HepG2 (cell line): ENCODE measurements around the gene MST1R. TPM values are rescaled to one million over a fixed set of nuclear protein-coding genes. Genes with fewer than 3 reads are reported as not detected.

Source experiments
- FOXJ3 ChIP-seq: sonication (generic); formaldehyde crosslinking; IDR thresholded peaks from 2 replicates; pipeline ENCODE4 v1.4.0; 2020; ENCODE audit warnings: missing genetic modification reagents, mild to moderate bottlenecking, borderline replicate concordance
- HIVEP1 ChIP-seq: sonication (generic); formaldehyde crosslinking; IDR thresholded peaks from 2 replicates; pipeline ENCODE4 v1.4.0; 2020; ENCODE audit warnings: mild to moderate bottlenecking, missing genetic modification reagents
- HNF4A ChIP-seq: sonication (generic); formaldehyde crosslinking; IDR thresholded peaks from 2 replicates; pipeline ENCODE4 v1.4.0; 2020; ENCODE audit warnings: missing genetic modification reagents
- KLF11 ChIP-seq: IDR thresholded peaks from 2 replicates; pipeline ENCODE4 v1.6.1; 2016; ENCODE audit warnings: missing compliant biosample characterization
- NFE2 ChIP-seq: sonication (generic); formaldehyde crosslinking; IDR thresholded peaks from 2 replicates; pipeline ENCODE4 v1.4.0; 2020; ENCODE audit warnings: missing genetic modification reagents
- POLR2AphosphoS2 ChIP-seq: IDR thresholded peaks from 2 replicates; pipeline ENCODE4 v1.6.1; 2011; ENCODE audit warnings: low read depth, low read length, improper control_type of control experiment
- RAD21 ChIP-seq: fragments of 450-650 bp; formaldehyde crosslinking; IDR thresholded peaks from 2 replicates; pipeline ENCODE4 v1.5.0; 2020; ENCODE audit warnings: mild to moderate bottlenecking
- RBAK ChIP-seq: sonication (generic); formaldehyde crosslinking; IDR thresholded peaks from 2 replicates; pipeline ENCODE4 v1.5.1; 2020; ENCODE audit warnings: mild to moderate bottlenecking, missing genetic modification reagents
- RBFOX2 ChIP-seq: fragments of 200-400 bp; formaldehyde crosslinking; IDR thresholded peaks from 2 replicates; pipeline ENCODE4 v1.6.1; 2017; ENCODE audit warnings: low read depth, mild to moderate bottlenecking, low read length
- SRF ChIP-seq: IDR thresholded peaks from 2 replicates; pipeline ENCODE4 v1.6.1; 2011; ENCODE audit warnings: mild to moderate bottlenecking, low read depth, low read length, moderate library complexity
- STAT5B ChIP-seq: sonication (generic); formaldehyde crosslinking; IDR thresholded peaks from 2 replicates; pipeline ENCODE4 v1.4.0; 2020; ENCODE audit warnings: missing genetic modification reagents
- ZBTB42 ChIP-seq: sonication (generic); formaldehyde crosslinking; IDR thresholded peaks from 2 replicates; pipeline ENCODE4 v1.5.0; 2020; ENCODE audit warnings: mild to moderate bottlenecking, missing genetic modification reagents
- ZNF468 ChIP-seq: sonication (generic); formaldehyde crosslinking; IDR thresholded peaks from 2 replicates; pipeline ENCODE4 v1.8.0; 2022; ENCODE audit warnings: mild to moderate bottlenecking, moderate library complexity, missing genetic modification reagents
- ZNF629 ChIP-seq: sonication (generic); formaldehyde crosslinking; conservative IDR thresholded peaks from 2 replicates; pipeline ENCODE4 v1.5.0; 2020; ENCODE audit warnings: missing genetic modification reagents
- ZNF652 ChIP-seq: IDR thresholded peaks from 2 replicates; pipeline ENCODE4 v1.6.1; 2016; ENCODE audit warnings: low read depth, borderline replicate concordance
- polyA plus RNA-seq, 8 experiments: library from polyadenylated mRNA; depleted of rRNA in 3 of 8; stranded (reverse) in 7 of 8; unstranded in 1 of 8; fragments of >200 nt; fragmentation: Illumina TruSeq in 4 of 8; extraction: Trizol in 4 of 8; gene quantifications; 2 replicates each; pipeline versions ENCODE4 v1.2.1 to v1.2.3, GENCODE V29; 2011 to 2016; ENCODE audit warnings: low read depth in 4 of 8, missing spikeins in 1 of 8, mixed read lengths in 1 of 8; ENCODE audit not compliant: insufficient read depth in 1 of 8
- total RNA-seq, 5 experiments: library from RNA; depleted of rRNA; stranded (reverse); fragments of >200 nt; fragmentation: Illumina TruSeq; extraction: Trizol; gene quantifications; 2 replicates each; pipeline ENCODE4 v1.2.3, GENCODE V29; 2016; ENCODE audit warnings: low read depth in 1 of 5
- TF ChIP-seq, protein P1 (sequence below): sonication (generic); formaldehyde crosslinking; IDR thresholded peaks from 2 replicates; pipeline ENCODE4 v1.4.0; 2020; ENCODE audit warnings: missing genetic modification reagents, mild to moderate bottlenecking, borderline replicate concordance
- TF ChIP-seq, protein P2 (sequence below): sonication (generic); formaldehyde crosslinking; conservative IDR thresholded peaks from 2 replicates; pipeline ENCODE4 v1.4.0; 2020; ENCODE audit warnings: mild to moderate bottlenecking, missing genetic modification reagents, moderate library complexity
- TF ChIP-seq, protein P3 (sequence below): sonication (generic); formaldehyde crosslinking; IDR thresholded peaks from 2 replicates; pipeline ENCODE4 v1.4.0; 2020; ENCODE audit warnings: missing genetic modification reagents

Gene MST1R
- total and polyA plus RNA-seq, 2 of the 13 experiments (the other 11 are each of a cell fraction or from before 2014, with no cell fraction given): 0.11 to 0.77 TPM

DNA sequence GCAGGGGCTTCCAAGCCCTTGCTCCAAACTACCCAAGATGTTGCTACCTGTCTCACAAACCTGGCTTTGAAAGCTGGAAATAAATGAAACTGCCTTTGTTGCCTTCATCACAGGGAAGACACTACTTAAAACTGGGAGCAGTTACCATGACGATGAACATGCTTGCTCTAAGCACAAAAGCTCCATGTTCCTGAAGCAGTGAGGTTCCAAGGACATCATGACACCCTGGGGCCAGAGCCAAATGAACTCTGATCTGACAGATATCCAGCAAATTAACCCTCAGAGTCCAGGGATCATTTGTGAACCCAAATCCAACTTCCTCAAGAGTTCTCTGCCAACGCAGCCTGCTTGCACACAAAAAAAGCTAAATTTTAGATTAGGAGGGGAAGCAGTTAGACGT lies 58.0 kb downstream of the MST1R start (continued):
- TF ChIP-seq HNF4A (CRISPR knock-in tag) (peak; percentile 87), FOXJ3 (CRISPR knock-in tag) (no peak), RBAK (CRISPR knock-in tag) (no peak), RAD21 (no peak), STAT5B (CRISPR knock-in tag) (no peak), ZNF468 (no peak), SRF (no peak), KLF11 (no peak), ZNF652 (CRISPR knock-in tag) (peak; percentile 91), NFE2 (CRISPR knock-in tag) (no peak), ZNF629 (CRISPR knock-in tag) (no peak), HIVEP1 (no peak), RBFOX2 (no peak), POLR2AphosphoS2 (no peak), ZBTB42 (CRISPR knock-in tag) (no peak)
- TF ChIP-seq, protein P1, sequence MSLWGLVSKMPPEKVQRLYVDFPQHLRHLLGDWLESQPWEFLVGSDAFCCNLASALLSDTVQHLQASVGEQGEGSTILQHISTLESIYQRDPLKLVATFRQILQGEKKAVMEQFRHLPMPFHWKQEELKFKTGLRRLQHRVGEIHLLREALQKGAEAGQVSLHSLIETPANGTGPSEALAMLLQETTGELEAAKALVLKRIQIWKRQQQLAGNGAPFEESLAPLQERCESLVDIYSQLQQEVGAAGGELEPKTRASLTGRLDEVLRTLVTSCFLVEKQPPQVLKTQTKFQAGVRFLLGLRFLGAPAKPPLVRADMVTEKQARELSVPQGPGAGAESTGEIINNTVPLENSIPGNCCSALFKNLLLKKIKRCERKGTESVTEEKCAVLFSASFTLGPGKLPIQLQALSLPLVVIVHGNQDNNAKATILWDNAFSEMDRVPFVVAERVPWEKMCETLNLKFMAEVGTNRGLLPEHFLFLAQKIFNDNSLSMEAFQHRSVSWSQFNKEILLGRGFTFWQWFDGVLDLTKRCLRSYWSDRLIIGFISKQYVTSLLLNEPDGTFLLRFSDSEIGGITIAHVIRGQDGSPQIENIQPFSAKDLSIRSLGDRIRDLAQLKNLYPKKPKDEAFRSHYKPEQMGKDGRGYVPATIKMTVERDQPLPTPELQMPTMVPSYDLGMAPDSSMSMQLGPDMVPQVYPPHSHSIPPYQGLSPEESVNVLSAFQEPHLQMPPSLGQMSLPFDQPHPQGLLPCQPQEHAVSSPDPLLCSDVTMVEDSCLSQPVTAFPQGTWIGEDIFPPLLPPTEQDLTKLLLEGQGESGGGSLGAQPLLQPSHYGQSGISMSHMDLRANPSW: no peak
- TF ChIP-seq, protein P2, sequence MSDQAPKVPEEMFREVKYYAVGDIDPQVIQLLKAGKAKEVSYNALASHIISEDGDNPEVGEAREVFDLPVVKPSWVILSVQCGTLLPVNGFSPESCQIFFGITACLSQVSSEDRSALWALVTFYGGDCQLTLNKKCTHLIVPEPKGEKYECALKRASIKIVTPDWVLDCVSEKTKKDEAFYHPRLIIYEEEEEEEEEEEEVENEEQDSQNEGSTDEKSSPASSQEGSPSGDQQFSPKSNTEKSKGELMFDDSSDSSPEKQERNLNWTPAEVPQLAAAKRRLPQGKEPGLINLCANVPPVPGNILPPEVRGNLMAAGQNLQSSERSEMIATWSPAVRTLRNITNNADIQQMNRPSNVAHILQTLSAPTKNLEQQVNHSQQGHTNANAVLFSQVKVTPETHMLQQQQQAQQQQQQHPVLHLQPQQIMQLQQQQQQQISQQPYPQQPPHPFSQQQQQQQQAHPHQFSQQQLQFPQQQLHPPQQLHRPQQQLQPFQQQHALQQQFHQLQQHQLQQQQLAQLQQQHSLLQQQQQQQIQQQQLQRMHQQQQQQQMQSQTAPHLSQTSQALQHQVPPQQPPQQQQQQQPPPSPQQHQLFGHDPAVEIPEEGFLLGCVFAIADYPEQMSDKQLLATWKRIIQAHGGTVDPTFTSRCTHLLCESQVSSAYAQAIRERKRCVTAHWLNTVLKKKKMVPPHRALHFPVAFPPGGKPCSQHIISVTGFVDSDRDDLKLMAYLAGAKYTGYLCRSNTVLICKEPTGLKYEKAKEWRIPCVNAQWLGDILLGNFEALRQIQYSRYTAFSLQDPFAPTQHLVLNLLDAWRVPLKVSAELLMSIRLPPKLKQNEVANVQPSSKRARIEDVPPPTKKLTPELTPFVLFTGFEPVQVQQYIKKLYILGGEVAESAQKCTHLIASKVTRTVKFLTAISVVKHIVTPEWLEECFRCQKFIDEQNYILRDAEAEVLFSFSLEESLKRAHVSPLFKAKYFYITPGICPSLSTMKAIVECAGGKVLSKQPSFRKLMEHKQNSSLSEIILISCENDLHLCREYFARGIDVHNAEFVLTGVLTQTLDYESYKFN (CRISPR knock-in tag): 0 out of 2 replicates have a peak, but pooled peaks have one; percentile 40
- TF ChIP-seq, protein P3, sequence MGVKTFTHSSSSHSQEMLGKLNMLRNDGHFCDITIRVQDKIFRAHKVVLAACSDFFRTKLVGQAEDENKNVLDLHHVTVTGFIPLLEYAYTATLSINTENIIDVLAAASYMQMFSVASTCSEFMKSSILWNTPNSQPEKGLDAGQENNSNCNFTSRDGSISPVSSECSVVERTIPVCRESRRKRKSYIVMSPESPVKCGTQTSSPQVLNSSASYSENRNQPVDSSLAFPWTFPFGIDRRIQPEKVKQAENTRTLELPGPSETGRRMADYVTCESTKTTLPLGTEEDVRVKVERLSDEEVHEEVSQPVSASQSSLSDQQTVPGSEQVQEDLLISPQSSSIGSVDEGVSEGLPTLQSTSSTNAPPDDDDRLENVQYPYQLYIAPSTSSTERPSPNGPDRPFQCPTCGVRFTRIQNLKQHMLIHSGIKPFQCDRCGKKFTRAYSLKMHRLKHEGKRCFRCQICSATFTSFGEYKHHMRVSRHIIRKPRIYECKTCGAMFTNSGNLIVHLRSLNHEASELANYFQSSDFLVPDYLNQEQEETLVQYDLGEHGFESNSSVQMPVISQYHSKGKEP (CRISPR knock-in tag): no peak
